GM19324 (cell line): ENCODE results near the gene ALDH1A2.
"Not testable (repeated sequence)": the region's sequence is repeated elsewhere in the genome, so short reads cannot be mapped to it uniquely, and the experiment has no call there.

Experiments used
- ATAC-seq: cut with Tn5 transposase; IDR thresholded peaks from one replicate; pipeline ENCODE4 v1.9.1; 2021; ENCODE audit warnings: mild to moderate bottlenecking, moderate library complexity; ENCODE audit not compliant: unreplicated experiment, low FRiP score

The ALDH1A2 gene

DNA sequence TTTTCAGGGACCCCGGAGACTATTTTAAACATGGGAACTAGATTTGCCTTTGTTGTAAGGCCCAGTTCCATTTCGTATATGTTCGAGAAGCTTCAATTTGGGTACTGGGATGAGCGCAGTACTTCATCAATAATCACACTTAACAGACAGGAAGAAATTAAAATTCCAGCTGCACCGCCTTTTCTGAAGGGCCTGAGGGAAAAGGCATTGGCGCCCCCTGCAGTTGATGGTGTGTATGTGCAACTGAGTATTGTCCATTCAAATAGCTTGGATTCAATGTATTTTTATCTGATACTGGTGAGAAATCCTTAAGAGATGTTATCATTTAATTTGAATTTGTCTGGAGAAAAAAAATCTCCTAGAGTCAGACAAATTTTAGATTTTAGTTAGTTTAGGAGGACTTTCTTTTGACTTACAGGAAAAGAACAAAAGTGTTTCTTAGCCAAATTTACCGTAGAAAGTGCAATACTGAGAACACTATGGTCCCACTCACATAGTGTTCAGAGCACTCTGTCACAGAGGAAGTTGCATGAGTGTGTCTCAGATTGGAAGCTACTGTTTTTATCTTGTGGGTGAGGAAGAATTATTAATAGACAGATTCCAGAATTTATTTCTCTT is 5.4 kb upstream of the ALDH1A2 start:
- no peak for ATAC-seq

DNA sequence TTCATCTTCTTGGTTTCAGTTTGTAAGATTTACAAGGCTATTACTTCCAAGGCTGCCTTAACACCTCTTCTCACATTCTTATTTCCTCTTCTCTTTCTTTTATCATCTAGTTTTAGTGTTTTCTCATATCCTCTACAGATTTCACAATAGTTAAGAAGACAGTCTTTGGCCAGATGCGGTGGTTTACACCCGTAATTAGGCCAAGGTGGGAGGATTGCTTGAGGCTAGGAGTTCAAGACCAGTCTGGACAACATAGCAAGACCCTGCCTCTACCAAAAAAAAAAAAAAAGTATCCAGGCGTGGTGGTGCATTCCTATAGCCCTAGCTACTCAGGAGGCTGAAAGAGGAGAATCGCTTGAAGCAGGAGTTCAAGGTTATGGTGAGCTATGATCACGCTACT is 3.5 kb upstream of the ALDH1A2 start:
- ATAC-seq = no peak

DNA sequence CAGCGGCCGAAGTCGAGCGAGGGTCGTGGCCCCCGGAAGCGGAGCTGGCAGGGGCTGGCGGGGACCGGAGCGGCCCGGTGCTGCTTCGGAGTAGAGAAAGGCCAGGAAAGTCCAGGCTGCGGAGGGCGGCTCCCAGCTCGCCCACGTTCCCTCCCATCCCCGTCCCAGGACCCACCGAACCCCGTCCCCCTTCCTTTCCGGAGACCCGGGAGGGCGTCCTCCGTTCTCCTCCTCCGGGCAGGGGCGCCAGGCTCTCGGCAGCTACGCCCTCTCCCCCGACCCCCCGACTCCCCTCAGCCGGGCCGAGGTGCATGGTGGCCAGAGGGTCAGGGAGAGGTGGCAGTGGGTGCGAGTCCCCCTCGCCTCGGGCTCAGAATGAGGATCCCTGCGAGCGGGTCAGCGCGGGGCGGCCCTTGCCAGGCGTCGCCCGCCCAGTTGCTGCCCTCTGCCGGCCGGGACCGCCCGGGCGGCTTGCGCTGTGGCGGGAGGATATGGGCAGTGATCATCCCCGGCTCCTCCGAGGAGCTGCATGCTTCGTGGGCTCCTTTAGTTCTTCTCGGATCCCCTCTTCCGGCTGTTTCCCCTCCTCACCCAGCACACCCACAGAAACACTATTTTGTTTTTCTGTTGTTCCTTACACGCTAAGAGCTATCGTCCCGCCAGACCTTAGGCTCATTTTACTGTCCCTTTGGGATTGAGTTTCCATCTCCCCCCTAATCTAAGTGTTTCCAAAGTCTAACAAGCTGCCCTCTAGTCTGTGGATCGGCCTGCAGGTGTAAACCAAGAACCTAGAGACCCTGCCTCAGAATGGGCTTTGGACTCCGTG is 744 bp upstream of the ALDH1A2 start:
- no peak for ATAC-seq

DNA sequence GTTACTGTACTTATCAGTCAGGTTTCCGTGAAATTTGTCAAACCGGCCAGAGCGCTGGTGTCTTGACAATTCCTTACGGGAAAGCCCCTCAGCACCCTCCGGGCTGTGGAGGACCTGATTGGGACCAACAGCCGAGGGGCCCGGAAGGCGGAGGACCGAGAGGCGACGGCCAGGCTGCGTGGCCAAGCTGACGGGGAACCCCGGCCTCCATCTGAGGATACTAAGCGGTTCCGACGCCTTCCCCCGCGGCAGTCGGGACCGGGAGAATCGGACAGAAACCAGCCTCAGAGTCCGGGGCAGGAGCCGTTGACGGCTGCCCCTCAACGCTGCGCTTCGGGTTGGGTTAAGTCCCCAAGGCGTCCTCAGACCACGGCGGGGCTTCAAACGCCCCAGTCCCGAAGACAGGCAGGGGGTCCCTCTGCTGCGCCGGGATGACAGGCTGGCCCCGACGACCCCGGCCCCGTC is 499 bp downstream of the ALDH1A2 start:
- ATAC-seq = no peak

DNA sequence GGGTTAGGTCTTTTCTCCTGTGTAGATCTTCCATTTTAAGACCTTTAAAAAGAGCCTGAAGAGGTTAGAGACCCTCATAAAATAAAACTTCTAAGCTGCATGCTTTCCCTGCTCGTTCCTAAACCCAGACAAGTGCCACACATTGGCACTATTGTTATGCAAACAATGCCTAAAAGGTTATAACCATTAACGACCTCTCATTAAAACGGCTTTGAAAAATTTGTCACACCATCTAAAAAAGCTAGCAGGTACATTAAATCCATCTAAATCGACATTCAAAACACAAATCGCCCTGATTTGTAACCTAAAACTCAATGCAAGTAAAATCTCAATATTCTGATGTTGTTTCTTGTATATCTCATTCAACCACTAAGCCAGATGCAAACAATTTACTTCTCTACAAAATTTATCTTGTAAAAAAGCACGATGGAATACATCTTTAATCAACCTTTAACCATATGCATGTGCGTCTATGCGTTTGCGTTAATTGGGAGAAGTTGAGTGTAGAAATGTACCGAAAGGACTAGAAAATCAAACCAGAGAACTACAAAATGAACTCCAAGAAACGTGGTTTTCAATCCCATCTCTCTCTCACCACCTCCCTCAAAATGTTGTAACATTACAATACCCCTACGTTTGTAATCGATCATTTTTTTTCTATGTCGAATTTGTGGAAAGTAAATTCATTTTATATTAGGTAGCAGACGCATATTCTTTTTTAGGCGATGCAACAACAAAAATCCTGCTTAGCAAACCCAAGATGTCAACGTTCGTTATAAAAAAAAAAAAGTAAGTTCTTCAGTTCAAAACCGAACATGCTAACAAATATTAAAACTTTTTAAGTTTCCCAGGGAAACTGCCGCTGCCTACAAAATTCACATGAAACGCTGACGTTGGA is 1.2 kb downstream of the ALDH1A2 start:
- no peak for ATAC-seq

DNA sequence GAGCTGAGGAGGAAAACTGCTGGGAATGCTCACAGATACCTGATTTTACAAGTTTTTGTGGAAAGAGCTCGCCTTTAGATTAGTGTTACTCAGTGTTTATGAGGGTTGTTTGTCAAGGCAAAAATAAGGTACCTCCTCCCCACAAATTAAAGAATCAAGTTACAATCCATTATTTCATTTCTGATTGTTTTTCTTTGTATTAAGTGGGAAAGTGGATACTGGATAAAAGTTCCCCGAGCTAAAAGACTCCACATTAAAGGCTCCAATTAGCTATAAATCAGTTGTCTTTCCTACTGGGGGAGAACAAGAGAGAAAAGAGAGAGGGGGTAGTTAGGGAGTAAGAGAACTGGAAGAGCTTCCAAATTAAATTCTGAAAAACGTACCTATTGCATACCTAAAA is 1.9 kb downstream of the ALDH1A2 start:
- no peak for ATAC-seq

DNA sequence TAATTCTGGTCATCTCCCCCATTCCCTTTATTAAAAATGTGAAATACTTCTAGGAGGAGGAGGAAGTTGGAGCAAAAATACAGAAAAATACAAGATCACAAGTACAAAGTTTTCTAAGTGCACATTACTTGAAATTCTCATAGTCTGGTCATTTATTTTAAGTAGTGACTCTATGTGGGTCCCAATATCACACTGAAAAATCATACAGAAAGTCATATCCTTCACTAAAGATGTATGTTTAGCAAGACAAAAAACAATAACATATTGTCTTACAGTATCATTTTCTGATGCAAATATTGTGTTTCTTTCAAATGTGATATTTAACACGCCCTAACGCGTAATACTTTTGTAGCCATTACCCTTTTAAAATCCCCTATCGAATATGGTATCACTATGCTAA is 2.5 kb downstream of the ALDH1A2 start:
- no peak for ATAC-seq

DNA sequence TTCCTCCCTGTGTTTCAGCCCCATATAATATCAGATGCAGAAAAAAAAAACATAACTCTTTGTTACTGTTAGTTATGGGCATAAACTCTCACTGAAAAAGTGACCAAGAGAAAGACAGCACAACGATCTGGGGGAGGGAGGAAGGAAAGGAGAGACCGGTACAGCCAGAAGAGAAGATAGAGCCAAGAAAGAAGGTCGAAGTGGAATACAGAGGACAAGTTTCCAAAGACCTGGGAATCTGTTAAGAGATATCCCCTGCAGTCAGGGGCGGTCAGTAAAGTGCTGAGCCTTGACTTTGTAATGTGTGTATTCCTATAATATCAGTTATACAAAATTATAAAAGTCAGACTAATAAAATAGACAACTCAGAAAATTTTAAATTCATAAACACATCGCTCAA is 3.3 kb downstream of the ALDH1A2 start:
- ATAC-seq = no peak

DNA sequence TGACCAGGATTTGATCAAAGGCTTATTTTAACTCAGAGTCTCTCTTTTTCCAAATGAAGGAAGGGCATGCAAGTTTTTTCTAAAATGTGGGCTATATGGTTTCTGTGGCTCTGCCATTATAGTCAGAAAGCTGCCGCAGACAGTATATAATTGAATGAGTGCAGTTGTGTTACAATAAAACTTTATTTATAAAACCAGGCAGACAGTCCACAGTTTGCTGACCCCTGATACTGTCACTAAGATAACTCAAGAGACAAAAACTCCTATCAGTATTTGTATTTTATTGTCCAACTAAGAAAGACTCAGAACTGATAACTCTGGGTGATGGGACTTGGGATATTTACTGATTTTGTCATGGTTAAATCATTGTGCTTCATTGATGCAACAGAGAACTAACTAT is 4.9 kb downstream of the ALDH1A2 start:
- ATAC-seq = no peak

DNA sequence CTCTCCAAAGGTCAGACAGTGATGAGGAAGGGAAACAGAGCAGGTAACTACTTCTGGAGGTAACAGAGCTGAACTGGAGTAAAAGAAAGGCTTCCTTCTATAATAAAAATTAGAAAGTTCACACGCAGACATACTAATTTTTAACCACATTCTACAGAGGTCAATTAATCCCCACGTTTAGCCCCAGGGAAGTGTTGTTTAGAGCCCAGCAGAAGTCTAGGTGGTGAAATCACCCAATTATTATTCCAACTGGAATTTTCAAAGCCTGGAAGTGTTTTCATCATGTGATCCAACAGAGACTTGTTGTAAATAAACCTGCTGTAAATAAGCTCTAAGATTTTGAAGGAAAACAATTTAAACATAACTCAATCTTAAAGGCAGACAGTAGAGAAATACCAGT is 6.8 kb downstream of the ALDH1A2 start:
- no peak for ATAC-seq

DNA sequence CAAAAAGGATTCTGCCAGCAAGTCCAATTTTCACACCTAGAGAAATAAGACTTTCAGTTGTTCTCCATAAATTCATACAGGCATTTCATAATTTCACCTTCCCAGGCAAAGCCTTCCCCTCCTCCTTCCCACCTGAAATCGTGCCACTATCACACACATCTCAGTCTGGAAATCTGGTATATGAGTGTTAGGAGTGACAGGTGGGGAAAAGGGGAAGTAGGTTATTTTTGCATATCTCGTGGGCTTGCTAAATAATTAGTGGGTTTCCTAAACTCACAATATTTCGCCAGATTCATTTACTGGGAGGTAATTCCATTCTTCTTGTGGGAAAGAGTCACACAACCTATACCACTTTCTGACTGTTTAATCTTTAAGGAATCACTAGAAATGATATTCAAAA is 7.4 kb downstream of the ALDH1A2 start:
- no peak for ATAC-seq

DNA sequence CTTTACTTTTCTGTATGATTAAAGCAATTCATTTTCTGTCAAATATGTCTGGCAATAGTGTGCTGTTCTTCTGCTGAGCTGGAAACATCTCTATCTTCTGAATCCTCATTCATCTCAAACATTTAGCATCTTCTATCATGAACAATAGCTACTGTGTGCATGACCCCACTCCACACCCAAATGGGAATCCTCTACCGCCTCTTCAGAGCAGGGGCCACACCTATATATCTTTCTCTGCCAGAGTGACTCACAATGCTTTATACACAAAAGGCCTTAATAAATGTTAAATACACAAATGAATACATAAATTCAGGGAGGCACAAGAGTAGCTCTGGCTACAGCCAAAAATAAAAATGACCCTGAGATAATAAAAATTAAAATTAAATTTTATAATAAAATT is 8.0 kb downstream of the ALDH1A2 start:
- ATAC-seq = no peak

DNA sequence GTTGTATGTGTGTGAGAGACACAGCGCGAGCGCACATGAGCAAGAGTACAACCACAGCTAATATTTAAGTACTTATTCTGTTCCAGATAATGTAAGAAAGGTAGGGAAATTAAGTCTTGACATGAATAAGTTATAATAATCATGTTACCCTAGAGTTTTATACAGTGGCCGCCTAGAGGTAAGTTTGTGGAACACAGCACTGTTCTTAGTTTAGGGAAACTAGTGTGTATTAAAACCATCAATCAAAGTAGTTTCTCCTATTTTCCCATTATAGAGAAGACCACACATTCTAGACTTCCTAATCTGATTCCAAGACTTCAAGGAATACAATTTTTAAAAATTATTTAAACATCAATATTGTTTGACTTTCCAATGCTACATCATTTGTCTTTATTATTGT is 9.5 kb downstream of the ALDH1A2 start:
- no peak for ATAC-seq

DNA sequence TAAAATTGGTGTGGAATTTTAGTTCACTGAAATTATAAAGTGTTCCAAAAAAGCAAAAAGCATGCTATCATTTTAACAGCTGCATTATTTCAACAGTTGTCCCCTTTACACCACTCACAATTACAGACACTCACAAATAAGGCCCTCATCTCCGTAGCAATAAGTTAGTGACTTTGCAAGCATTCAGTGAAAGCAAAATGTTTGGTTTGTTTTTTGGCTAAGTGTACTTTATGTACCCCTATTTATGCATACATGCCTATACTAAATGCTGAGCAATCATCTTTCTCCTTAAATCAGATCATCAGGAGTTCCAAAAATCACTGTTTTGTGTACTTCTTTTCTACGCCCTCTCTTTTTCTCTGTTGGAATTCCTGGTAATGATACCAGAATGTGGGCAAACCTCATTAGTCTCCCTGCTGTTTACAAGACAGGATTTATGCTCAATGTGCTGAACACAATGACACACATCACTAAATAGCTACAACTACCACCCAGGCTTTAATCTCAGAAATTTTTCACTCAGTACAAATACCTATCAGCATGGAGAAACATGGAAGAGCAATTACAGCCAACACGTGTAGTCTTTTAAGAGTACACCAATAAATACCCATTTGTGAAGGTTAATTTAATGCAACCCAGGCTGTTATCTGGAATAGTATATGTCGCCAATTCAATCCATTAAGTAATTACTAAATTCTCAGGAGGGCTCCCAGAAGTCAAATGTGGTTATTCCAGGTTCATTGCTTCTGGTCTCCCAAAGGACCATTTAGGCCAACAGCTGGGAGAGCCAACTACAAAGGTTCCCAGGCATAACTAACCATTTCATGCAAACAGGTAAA is 12.0 kb downstream of the ALDH1A2 start:
- ATAC-seq = no peak

DNA sequence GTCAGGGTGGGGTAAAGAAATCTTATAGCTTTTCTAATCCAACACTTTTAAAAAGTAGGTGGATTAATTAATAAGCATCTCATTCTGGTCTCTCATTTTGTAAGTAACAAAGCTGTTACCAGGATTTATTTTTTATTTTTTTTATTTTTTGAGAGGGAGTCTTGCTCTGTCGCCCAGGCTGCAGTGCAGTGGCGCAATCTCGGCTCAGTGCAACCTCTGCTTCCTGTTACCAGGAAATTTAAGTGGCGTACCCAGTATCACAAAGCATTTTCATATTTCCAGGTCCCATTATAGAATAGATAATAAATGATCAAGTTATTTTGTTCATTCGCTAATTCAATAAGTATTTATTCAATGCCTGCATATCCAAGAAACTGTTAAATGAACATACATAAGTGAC is 13.2 kb downstream of the ALDH1A2 start:
- no peak for ATAC-seq

DNA sequence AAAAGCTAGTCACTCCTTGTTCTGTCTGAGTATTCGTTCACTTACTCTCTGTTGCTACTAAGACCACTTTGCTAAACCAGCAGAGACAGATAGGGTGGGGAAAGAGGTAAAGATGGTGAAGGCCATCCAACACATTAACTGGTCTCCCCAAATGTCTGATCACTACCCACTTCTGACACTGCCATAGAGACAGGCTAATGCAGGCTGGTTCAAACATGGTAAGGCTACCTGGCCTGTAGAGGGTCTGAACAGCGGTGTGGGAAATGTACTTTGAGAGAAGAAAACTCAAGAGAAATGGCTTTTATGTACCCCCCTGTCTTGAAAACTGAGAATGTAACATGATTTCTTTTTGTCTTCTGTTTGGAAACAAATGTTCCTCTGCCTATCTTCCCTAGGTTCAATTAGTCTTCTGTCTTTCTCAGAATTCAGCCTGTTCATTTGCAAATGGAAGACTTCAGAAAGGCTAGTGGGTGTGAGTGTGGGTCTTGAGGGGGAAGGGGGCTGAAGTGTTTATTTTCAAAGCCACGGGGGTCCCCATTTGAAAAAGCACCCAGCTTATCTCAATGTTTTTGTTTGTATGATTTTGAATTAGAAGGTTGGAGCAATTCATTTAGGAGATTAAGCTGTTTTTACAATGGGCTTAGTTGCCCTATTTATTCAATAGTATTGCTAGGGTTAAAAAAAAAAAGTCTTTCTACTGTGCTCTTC is 15.8 kb downstream of the ALDH1A2 start:
- ATAC-seq = no peak

DNA sequence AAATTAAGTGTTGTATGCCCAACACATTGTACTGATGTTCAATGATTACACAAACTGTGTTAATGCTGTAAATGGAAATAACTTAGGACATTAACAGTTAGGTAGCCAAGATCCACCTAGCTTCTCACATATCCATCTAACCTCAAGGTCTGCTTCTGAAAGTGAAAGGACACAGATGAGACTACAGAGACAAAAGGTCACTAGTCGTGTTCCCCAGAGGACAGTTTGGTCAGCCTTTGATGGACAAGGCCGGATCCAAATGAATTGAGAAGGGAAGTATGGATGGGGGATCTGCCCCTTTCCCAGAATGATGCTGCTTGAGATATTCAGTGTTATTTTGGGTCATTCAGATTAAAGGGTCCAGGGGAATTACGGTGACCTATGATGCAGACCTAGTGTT is 17.2 kb downstream of the ALDH1A2 start:
- no peak for ATAC-seq

DNA sequence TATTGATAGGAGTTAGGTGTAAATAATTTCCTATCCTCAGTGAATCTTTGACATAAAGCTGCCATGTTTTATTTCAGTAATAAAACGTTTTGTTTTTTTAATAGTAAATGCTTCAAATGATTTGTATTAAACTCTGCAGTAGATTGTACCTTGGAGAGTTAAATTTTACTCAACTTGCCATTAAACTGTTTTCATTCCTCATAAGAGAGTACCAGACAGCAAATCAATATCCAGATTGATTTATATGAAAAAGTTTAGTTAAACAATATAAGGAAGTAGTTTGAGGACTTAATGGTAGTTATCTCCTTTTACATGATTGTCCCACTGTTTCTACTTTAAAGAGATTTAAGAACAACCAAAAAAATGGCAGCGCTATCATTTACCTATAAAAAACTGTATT is 18.4 kb downstream of the ALDH1A2 start:
- no peak for ATAC-seq

DNA sequence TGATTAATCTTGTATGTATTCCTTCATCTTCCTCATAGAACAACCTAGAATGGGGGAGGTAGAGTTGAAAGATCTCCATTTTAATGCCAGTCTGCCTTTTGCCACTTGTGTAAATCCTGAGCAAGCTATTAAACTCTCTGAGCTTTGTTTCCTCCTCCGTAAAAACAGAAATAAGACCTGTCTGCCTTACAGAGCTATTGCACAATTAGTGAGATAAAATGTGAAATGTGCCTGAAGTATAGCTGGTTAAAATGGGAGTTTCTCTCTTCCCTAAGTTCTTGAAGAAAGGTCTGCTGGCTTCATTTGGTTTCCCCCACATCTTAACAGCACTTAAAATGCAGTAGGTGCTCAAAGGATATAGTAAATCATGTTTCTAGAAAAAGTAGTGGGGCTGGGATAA is 19.0 kb downstream of the ALDH1A2 start:
- ATAC-seq = no peak

DNA sequence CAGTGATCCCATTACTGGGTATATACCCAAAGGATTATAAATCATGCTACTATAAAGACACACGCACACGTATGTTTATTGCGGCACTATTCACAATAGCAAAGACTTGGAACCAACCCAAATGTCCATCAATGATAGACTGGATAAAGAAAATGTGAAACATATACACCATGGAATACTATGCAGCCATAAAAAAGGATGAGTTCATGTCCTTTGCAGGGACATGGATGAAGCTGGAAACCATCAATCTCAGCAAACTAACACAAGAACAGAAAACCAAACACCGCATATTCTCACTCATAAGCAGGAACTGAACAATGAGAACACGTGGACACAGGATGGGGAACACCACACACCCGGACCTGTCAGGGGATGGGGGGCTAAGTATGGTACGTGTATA is 20.1 kb downstream of the ALDH1A2 start:
- ATAC-seq = not testable (repeated sequence)
